NK-92 (cell line): Measurements from ENCODE around the gene TUSC2.

Experiments used
- DNase-seq: peaks from one replicate; lab custom pipeline; 2025; ENCODE audit not compliant: unreplicated experiment; lab: John Stamatoyannopoulos, UW

Gene TUSC2

DNA sequence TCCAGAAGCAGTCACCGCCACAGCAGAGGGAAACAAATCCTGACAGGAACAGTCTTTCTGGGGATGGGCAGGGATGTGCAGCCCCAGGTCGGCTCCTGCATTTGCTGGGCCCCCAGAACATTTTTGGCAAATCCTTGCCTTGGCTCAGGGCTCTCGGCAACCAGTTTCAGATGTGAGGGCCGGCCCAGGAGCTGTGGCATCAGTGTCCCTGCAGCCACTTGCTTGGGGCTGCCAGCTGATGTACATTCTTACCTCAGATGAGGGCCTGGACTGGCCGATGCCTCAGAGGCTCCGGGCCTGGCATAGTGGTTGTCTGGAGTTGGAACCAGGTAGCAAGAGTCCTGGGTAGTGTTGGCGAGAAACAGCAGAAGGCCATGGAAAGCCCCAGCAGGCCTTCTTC, 26.8 kb upstream of the TUSC2 start:
- no peak for DNase-seq

DNA sequence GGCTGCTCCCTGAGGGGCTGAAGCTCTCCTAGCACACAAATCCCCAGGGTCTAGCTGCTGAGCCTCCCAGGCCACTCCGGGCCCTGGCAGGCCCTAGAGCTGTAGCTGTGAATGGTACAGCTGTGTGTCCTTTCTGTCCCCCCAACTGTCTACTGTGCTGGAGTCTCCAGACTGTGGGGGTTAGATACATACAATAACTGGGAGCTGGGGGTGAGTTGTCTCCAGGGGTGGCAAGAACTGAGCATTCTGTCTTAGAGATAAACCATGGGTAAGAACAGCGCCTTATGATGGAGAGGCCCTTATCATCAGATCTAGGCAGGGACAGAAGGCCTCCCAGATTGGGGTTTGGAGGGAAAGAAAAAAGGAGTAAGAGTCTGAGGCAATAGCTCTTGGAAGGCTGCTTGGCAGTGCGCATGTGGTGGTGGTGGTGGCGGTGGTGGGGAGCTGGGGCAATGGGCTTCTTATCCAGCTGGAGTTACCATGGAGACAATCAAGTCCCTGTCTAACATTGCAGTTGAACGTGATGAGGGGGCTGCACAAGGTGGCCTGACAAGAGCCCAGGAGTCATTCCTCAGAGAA, 26.3 kb upstream of the TUSC2 start:
- no peak for DNase-seq

DNA sequence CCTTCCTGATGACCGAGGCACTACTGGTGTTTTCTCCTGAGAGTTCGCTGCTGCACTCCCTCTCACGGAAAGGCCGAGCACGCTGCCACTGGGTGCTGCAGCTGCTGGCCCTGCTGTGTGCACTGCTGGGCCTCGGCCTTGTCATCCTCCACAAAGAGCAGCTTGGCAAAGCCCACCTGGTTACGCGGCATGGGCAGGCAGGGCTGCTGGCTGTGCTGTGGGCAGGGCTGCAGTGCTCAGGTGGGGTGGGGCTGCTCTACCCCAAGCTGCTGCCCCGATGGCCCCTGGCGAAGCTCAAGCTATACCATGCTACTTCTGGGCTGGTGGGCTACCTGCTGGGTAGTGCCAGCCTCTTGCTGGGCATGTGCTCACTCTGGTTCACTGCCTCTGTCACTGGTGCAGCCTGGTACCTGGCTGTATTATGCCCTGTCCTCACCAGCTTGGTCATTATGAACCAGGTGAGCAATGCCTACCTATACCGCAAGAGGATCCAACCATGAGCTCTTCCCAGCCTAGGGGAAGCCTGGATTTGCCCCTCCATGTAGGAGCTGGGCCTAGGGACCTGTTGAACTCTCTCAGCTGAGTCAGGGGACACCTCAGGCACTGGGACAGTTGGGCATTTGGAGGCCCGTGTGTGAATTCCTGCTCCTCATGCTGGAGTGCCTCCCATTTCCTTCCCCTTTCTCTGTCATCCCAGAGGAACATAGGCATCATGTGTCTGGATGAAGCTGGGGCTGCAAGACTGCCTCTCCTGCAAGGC, 25.4 kb upstream of the TUSC2 start:
- no peak for DNase-seq

DNA sequence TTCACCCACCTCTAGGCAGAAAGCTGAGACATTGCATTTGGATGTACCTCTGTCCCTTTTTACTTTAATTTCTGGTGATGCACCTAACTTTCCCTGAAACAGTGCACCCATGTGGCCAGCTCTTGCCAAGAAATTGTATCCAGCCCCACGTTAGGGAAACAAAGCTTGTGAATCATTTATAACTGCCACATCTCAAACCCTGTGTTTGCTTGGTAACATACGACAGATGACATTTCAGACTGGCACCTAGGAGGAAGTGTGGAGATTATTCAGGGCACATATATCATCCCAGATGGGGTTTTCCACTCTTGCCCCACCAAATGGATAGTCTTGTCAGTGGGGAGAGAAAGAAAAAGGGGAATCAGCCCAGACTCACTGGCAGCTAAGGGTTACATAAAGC, 24.8 kb upstream of the TUSC2 start:
- DNase-seq, result no peak

DNA sequence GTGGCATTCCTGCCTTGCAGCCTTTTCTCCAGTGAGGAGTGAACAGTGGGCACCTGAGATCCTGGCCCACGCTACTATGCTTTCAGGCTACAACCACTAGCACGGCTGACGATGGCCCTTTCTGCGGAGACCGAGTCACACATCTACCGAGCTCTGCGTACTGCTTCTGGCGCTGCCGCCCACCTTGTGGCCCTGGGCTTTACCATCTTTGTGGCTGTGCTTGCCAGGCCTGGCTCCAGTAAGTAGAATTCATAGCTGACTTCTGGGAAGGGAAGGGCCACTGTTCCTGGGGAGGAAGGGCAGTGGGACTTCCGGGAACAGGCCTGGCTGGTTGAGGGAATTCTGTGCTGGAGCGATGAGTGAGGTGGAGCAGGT, 23.3 kb upstream of the TUSC2 start:
- DNase-seq, result no peak

DNA sequence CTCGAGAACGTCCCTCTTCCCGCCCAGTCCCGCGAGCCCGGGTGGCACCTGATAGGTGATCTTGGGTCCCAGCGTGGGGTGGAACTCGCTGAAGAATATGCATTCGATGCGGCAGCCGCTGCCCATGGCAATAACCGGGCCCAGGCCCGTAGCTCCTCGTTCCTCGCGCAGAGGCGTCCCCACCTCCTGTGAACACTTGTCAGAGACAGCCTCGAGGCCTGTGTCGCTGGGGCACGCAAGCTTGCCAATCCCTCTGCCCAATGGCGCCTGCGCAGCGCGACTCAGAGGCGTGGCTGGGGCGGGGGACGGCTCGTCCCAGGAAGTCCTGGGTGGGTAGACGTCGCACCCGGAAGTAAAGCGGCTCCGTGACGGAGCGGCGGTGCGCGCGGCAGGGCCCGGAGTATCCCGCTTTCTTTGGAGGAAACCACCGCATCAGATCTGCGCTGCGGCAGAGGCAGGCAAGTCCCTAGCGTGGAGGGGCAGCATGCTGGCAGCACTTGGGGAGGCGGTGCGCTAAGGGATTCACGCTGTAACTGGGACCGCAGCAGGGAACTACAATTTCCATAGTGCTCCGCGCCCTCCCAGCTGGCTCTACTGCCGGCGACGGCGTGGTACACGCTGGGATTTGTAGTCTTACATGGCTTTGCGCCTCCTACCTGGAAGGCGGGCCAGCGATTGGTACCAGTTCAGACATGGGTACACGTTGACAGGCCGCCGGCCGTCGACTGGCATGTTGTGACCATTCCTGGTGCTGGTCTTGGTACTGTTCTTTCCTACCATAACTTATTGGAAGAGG, 22.7 kb upstream of the TUSC2 start, which contains the start of the genes CYB561D2 and NPRL2:
Gene CYB561D2, plus strand, starts transcription at position 336 of the 796 bp plus-strand sequence. CDS start 572 bp downstream, outside the sequence.
Gene NPRL2, minus strand, starts transcription at position 249 of the 796 bp plus-strand sequence. Its CDS starts 123 bp downstream, at position 126.
- DNase-seq, result peak; percentile 93

DNA sequence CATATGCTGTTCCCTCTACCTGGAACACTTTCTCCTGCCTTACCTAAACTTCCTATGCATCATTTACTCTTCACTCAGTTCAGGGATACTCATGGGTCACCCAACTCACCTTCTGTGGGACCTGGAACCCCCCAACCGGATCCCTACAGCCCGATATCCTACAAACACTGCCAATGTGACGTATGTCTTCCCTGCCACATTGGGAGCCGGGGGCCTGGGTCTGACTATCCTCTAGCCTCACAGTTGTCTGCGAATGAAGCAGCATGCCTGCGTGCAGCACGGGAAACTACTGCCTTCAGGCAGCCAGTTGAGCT, 22.1 kb upstream of the TUSC2 start:
- DNase-seq, result no peak

DNA sequence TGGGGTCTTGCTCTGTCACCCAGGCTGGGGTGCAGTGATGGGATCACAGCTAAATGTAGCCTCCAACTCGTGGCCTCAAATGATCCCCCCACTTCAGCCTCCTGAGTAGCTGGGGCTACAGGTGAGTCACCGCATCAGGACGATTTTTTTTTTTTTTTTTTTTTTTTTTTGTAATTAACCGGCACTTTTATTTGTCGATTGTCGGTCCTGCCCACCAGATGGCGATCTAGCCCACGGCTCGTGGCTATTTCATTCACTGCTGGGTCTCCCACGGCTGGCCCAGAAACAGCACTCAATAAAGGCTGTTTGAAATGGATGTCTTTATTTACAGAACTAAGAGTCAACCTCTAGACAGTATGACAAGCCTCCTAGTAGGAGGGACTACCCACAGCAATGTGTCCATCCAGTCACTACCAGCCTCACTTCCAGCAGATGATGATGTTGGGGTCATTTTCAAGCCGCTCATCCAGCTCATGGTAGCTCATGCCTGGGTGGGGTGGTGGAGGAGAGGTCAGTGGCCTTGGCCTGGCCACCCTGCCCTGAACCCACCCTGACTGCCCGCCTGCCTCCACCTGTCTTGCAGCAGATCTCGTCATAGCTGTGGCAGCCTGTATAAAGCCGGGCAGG, 19.3 kb upstream of the TUSC2 start:
- DNase-seq, result peak; percentile 3

DNA sequence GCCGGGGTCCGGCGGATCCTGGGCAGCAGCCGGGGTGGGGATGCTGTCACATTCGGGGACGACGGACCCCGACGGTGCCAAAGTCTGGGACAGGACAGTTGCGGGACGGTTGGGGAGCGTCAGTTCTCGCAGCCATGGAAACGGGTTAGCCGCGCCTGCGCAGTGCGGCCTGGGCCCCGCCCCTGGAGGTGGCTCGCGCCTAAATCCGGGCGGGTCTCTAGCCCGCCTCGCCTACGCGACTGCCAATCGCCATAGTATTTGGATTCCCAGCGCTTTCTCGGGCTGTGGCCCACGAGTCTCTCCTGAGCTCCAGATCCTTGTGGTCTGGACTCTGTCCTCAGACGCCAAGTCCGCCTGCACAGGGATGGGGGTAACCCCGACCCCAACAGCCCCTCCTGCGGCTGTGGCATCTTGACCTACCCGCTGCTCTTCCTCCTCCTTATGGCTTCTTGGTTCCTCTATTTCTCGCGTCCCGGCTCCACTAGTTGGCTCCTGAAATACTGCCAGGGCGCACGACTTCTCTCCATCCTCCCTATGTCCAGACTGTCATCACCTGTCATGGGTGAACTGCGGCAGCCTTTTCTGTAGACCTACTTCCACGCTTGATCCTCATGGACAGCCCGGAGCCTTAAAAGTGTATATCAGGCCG, 17.7 kb upstream of the TUSC2 start, which contains the start of gene ZMYND10:
Gene ZMYND10, minus strand, starts transcription at position 147 of the 649 bp plus-strand sequence. CDS start 153 bp downstream, outside the sequence.
- DNase-seq, result no peak

DNA sequence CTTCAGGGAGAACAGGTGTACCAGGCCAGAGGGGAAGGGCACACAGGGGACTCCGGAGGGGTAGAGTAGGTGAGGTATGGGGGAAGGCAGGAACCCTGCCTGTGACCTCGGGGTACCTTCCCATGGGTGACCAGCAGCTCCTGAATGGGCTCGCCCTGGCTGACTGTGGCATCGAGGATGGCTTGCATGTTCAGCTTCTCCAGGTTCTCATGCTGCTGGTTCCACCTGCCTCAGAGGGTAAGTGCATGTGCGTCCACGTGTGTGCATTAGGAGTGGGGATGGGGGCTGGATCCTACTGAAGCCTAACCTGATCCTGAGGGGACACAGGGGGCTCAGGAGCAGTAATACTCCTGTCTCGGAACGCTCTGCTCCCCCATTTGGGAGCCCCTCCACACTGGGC, 17.0 kb upstream of the TUSC2 start:
- no peak for DNase-seq

DNA sequence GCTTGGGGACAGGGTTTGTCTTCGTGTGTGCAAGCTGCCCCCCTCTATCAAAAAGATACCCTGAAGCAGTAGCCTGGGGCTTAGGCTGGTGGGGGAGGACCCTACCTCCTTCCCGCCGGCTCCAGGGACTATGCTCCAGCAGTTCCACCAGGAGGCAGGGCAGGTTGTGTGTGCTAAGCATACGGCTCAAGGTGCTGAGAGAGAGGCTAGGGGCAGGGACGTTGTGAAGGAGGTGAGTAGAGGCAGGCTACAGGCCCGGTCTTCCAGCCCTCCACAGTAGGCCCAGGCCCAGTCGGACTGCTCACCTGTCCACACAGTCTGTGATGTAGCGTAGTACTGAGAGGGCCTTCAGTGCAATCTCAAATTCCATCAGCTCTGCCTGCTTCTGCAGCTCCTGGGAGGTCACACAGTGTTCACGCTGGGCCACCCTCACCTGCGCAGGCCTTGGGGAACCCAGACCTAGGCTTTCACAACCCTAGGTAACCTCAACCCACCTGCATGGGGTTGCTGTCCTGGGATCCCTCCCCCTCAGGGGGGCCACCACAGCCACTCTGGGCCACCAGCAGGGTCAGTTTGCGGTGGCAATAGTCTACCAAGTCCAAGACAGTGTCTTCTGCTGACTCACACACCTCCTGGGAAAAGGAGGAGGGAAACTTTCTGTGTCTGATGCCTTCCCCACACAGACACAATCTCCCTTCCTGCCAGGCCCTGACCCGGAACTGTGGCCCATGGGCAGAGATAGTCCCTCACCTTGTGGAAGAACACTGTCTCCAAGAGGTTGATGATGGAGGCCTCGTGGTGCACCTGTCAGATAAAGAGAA, 15.0 kb upstream of the TUSC2 start:
- DNase-seq, result no peak

DNA sequence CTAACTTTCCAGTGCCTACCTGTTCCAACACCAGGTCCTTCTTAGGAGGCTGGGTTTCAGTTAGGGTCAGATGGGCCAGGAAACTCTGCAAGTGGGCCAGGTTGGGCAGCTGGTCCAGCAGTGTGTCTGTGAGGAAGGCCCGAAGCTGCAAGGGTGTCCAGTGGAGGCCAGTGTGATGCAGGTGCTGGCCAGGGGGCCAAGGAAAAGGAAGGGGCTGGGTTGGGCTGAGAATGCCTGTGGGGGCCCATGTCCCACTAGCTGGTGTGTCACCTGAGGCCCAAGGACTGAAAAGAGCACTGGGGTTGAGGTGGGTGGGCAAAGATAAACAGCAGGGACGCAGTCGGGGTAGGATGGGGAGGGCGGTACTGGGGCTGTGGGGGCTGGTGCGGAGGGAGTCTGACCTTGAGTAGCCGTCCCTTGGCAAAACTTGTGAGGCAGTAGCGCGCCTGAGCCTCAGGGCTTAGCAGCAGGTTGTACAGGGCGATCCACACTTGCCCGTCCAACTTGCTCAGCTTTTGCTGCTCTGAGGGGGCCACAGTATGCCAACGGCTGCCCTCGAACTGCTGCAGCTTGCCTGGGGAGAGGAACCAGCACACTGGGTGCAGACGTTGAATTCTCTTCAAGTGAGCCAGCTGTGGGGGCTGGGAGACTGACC, 14.1 kb upstream of the TUSC2 start:
- no peak for DNase-seq

DNA sequence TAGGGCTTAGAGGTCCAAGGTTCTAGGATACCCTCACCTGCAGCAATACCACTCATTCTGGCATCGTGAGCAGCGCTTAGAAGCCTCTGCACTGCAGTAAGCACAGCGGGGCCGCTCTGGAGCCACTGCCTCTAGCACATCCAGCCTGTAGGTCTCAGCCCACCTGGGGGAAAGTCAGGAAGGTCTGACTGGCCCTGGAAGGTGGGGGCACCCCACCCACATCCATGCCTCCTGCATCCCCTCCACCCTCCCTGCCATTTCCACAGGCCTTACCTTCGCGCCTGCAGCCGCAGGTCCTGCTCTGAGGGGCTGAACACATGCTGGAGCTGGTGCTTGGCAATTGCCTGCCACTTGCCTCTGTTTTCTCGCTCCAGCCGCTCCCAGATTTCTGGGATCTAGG, 13.5 kb upstream of the TUSC2 start:
- DNase-seq, result no peak

DNA sequence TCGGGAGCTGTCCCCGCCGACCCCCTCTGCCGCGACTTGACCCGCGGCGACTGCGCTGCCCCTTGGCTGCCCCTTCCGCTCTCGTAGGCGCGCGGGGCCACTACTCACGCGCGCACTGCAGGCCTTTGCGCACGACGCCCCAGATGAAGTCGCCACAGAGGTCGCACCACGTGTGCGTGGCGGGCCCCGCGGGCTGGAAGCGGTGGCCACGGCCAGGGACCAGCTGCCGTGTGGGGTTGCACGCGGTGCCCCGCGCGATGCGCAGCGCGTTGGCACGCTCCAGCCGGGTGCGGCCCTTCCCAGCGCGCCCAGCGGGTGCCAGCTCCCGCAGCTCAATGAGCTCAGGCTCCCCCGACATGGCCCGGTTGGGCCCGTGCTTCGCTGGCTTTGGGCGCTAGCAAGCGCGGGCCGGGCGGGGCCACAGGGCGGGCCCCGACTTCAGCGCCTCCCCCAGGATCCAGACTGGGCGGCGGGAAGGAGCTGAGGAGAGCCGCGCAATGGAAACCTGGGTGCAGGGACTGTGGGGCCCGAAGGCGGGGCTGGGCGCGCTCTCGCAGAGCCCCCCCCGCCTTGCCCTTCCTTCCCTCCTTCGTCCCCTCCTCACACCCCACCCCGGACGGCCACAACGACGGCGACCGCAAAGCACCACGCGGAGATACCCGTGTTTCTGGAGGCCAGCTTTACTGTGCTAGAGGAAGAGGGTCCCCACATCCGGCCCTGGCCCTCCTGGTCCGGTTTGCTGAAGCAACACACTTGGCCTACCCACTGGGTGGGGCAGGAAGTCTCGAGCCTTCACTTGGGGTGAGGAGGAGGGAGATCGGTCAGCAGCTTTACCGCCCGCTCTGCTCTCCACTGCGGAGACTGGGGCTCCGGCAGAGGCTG, 12.7 kb upstream of the TUSC2 start, which contains the start of gene RASSF1:
Gene RASSF1, minus strand, starts transcription at position 389 of the 882 bp plus-strand sequence. Its CDS starts 31 bp downstream, at position 358.
- DNase-seq, result peak; percentile 17

DNA sequence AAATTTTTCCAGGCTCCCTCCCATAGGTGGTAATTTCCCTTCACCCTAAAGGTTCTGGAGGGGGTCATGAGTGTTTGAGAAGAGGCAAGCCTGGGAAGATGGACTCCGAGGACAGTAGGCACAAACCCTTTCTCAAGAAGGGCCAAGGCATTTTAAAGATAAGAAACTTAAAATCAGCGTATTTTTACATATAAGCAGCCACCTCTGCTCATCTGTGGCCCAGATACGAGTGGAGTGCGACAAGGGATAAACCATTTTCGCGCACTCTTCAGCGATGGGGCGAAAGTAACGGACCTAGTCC, 12.1 kb upstream of the TUSC2 start:
- no peak for DNase-seq

DNA sequence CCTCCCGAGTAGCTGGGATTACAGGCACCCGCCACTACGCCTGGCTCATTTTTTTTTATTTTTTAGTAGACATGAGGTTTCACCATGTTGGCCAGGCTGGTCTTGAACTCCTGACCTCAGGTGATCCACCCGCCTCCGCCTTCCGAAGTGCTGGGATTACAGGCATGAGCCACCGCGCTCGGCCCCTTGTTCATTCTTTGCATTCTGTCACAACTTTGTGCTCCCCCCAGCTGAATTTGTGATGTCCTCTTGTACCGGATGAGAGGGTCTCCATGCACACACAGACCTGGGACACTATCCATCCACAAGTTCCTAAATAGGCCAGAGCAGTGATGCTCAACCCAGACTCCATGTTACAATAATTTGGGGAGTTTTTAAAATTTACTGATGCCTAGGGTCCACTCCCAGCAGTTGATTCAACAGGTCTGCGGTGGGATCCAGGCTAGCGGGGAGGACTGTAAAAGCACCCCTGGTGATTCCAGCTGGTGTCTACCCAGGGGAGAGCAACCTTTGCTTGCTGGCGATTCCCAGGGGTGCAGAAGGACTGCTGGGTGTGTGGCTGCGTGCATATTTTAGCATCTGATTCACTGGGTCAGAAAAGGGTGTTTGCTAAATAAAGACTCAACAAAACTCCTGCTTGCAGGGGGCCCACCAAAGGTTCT, 11.6 kb upstream of the TUSC2 start:
- DNase-seq, result no peak

DNA sequence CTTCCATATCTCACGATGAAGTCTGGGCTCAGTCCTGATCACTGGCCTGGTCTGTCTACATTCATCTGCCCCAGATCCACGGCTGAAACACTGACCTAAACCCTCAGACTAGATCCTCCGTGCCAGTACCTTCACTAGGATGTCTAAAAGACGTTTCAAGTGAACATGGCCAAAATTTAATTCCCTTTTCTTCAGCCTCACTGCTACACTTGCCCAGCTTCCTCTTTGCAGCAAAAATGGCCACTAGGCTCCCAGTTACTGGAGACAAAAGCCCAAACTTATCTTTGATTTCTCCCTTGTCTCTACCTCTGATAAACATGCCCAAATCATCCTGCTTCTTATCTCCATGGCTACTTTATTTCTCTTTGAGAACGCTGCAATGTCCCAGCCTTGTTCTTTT, 10.9 kb upstream of the TUSC2 start:
- no peak for DNase-seq

DNA sequence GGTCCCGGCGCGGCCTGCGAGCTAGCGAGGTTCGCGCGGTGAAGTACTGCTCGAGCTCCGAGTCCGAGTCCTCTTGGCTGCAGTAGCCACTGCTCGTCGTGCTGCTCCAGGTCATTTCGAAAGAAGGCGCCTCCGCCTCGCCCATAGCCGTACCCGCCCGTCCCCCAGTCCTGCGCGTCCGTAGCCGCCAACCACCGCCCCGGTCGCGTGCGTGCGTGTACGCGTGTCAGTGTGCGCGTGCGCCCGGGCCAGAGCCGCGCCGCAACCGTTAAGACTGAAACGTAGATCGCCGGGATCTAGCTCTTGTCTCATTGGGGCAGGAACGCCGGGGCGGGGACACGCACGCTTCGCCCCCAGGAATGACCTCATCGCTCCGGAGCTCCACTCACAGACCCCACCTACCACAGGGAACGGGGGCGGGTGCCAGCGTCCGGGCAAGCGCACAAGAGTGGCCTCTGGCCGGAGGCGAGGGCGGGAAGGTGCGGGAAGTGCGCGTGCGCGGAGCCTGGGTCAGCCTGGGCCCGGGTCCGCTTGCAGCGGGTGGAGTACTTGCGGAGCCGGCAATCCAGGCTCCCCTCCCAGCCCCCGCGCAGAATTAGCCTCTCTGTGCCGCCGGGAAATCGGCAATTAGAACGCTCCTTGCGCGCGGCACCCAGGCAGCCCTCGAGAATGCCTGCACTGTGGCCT, 9.3 kb upstream of the TUSC2 start:
- DNase-seq, result peak; percentile 77
